NCI-H2107 treated with DMSO at 0.1 percent for 48 hours (cell line): ENCODE data around the gene UMODL1.
A peak's percentile ranks its signal among the peaks of the same experiment; 100 is the strongest.

Experiments used
- DNase-seq: peaks from one replicate; lab custom pipeline; 2025; ENCODE audit not compliant: unreplicated experiment; lab: John Stamatoyannopoulos, UW

Gene UMODL1

GRCh38 chr21:42145569-42146272 lies 74.6 kb downstream of the UMODL1 start:
- peak; percentile 88 for DNase-seq

- DNase-seq, result no peak
These were observed 75.2 kb downstream of the UMODL1 start for GRCh38 chr21:42146273-42146805.

- no peak for DNase-seq
These were observed 75.7 kb downstream of the UMODL1 start for GRCh38 chr21:42146821-42147220.

GRCh38 chr21:42147386-42148020 lies 76.4 kb downstream of the UMODL1 start:
- no peak for DNase-seq

GRCh38 chr21:42148097-42148496 lies 77.0 kb downstream of the UMODL1 start:
- no peak for DNase-seq

- DNase-seq, result no peak
These were observed 77.5 kb downstream of the UMODL1 start for GRCh38 chr21:42148584-42148983.

- DNase-seq, result no peak
These were observed 78.7 kb downstream of the UMODL1 start for GRCh38 chr21:42149656-42150473.

- no peak for DNase-seq
These were observed 79.5 kb downstream of the UMODL1 start for GRCh38 chr21:42150474-42151085.

GRCh38 chr21:42151148-42151947 lies 80.2 kb downstream of the UMODL1 start:
- DNase-seq, result no peak

GRCh38 chr21:42151948-42152220 lies 80.8 kb downstream of the UMODL1 start:
- peak; percentile 12 for DNase-seq

- no peak for DNase-seq
These were observed 82.0 kb downstream of the UMODL1 start for GRCh38 chr21:42153046-42153686.

- no peak for DNase-seq
These were observed 82.6 kb downstream of the UMODL1 start for GRCh38 chr21:42153746-42154145.

GRCh38 chr21:42154237-42155044 lies 83.3 kb downstream of the UMODL1 start:
- no peak for DNase-seq

GRCh38 chr21:42155045-42155855 lies 84.1 kb downstream of the UMODL1 start:
- no peak for DNase-seq

- no peak for DNase-seq
These were observed 85.8 kb downstream of the UMODL1 start for GRCh38 chr21:42156690-42157605.

- no peak for DNase-seq
These were observed 86.6 kb downstream of the UMODL1 start for GRCh38 chr21:42157606-42158310.

- no peak for DNase-seq
These were observed 87.7 kb downstream of the UMODL1 start for GRCh38 chr21:42158846-42159245.
